ENCODE data around the gene MED29.
A peak's percentile ranks its signal among the peaks of the same experiment; 100 is the strongest.

The MED29 gene

GRCh38 chr19:39412100-39412866, 21.1 kb downstream of the MED29 start, which contains the start of gene PLEKHG2:
Gene PLEKHG2 (plus strand): TSS chr19:39412669. CDS start chr19:39414087, 1,418 bp downstream.
- DNase-seq: peak; percentile 99

- no peak for DNase-seq
These were observed 21.7 kb downstream of the MED29 start for GRCh38 chr19:39412867-39413271.

- DNase-seq: peak in 1 of 2 experiments; percentile 55
These were observed 22.2 kb downstream of the MED29 start for GRCh38 chr19:39413272-39413910.

GRCh38 chr19:39413911-39414608, 22.9 kb downstream of the MED29 start:
- no peak for DNase-seq

GRCh38 chr19:39415111-39416046, 24.2 kb downstream of the MED29 start:
- no peak for DNase-seq

GRCh38 chr19:39416152-39417120, 25.3 kb downstream of the MED29 start:
- DNase-seq: no peak

- no peak for DNase-seq
These were observed 26.4 kb downstream of the MED29 start for GRCh38 chr19:39417463-39418181.

GRCh38 chr19:39419003-39419402, 27.8 kb downstream of the MED29 start:
- no peak for DNase-seq

GRCh38 chr19:39420769-39421168, 29.6 kb downstream of the MED29 start:
- DNase-seq: no peak

- no peak for DNase-seq
These were observed 30.8 kb downstream of the MED29 start for GRCh38 chr19:39422020-39422419.

- no peak for DNase-seq
These were observed 32.3 kb downstream of the MED29 start for GRCh38 chr19:39423258-39424086.

- no peak for DNase-seq
These were observed 33.8 kb downstream of the MED29 start for GRCh38 chr19:39424934-39425333.

GRCh38 chr19:39425744-39426143, 34.6 kb downstream of the MED29 start:
- no peak for DNase-seq

GRCh38 chr19:39426170-39426569, 35.0 kb downstream of the MED29 start:
- no peak for DNase-seq

- DNase-seq: no peak
These were observed 36.5 kb downstream of the MED29 start for GRCh38 chr19:39427707-39428106.

- no peak for DNase-seq
These were observed 37.3 kb downstream of the MED29 start for GRCh38 chr19:39428283-39429112.

- peak; percentile 83 to 84 for DNase-seq
These were observed 39.8 kb downstream of the MED29 start for GRCh38 chr19:39430675-39431593.

- DNase-seq: peak in 1 of 2 experiments; percentile 38
These were observed 41.5 kb downstream of the MED29 start for GRCh38 chr19:39432677-39433025.

Measured in activated T-cell treated with anti-CD3 and anti-CD28 coated beads, Interleukin-2, amount 50 U/mL, for 48 hours (primary cell).